SIG-M5 treated with dmso at 0.1 percent for 504 hours (cell line): ENCODE results near the gene GRSF1.
"Not testable (repeated sequence)": the region's sequence is repeated elsewhere in the genome, so short reads cannot be mapped to it uniquely, and the experiment has no call there.

Source experiments
- DNase-seq: peaks from one replicate; lab custom pipeline; 2025; ENCODE audit not compliant: unreplicated experiment; lab: John Stamatoyannopoulos, UW

GRSF1 gene

DNA sequence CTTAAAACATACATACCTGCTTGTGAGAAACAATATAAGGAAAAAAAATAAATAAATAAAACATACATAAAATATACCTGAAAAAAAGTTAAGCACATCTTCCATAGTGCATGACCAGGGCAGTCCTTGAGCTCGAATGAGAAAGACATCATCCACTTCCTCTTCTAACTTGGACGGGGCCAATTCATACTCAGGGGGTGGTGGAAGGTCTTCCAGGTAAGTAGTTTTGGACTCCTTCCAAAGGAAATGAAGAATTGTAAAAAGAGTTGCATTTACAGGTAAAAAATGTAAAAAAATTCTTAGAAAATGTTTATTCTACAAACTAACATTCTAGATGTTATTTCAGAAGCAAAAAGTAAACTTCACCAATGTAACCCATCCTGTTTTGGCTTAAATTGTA is 3.6 kb downstream of the GRSF1 start:
- DNase-seq, result no peak

DNA sequence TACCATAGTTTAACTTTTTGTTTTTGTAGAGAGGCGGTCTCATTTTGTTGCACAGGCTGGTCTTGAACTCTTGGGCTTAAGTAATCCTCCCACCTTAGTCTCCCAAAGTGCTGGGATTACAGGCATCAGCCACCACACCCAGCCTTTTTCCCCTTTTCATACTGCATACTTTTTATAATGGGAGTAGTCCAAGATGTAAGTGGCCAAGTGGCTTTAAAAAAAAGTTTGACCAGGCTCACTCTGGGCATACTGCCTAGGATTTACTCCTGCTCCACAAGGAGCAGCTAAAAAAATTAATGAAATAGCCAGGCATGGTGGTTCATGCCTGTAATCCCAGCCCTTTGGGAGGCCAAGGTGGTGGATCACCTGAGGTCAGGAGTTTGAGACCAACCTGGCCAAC is 6.0 kb downstream of the GRSF1 start:
- DNase-seq, result no peak

DNA sequence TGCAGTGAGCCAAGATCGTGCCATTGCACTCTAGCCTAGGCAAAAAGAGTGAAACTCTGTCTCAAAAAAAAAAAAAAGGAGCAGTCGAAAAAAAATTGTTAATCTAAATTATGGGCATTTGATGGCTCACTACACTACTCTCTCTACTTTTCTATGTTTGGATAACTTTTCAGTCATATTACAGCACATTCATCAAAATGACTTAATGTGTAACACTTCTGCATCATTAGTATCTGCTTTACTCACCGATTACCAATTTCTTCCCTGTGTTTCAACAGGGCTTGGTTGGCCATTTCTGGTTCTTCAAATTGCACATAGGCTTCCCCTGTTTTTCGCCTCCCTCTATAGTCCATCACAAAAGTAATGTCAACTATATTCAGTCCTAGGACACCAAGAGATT is 8.4 kb downstream of the GRSF1 start:
- DNase-seq, result no peak

DNA sequence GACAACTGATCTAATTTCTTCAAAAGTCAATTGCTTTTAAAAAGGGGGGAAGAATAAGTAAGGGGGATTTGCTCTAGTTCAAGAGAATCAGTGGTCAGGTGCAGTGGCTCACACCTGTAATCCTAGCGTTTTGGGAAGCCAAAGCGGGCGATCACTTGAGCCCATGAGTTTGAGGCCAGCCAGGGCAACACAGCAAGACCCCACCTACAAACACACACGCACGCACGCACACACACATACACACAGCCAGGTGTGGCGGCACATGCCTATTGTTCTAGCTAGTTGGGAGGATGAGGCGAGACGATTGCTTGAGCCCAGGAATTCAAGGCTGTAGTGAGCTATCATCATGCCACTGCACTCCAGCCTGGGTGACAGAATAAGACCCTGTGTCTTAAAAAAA is 9.6 kb downstream of the GRSF1 start:
- no peak for DNase-seq

DNA sequence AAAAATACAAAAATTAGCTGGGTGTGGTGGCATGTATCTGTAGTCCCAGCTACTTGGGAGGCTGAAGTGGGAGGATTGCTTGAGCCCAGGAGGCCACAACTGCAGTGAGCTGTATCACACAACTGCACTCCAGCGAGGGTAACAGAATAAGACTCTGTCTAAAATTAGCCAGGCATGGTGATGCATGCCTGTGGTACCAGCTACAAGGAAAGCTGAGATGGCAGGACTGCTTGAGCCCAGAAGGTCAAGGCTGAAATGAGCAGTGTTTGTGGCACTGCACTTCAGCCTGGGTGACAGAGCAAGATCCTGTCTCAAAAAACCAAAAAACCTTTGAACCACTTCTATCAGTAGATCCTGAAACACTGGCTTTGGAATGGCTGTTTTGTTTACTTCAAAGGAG is 10.2 kb downstream of the GRSF1 start:
- DNase-seq, result no peak

DNA sequence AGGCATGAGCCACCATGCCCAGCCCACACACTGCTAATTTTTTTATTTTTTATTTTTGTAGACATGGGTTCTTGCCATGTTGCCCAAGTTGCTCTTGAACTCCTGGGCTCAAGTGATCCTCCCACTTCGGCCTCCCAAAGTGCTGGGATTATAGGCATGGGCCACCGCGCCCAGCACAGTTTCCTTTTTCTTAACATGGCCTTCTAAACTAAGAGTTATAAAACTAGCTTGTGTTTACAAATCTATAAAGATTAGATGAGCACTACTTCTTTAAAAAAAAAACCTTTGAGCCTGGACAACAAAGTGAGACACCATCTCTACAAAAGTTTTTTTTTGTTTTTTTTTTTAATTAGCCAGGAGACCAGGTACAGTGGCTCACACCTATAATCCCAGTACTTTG is 10.7 kb downstream of the GRSF1 start:
- no peak for DNase-seq

DNA sequence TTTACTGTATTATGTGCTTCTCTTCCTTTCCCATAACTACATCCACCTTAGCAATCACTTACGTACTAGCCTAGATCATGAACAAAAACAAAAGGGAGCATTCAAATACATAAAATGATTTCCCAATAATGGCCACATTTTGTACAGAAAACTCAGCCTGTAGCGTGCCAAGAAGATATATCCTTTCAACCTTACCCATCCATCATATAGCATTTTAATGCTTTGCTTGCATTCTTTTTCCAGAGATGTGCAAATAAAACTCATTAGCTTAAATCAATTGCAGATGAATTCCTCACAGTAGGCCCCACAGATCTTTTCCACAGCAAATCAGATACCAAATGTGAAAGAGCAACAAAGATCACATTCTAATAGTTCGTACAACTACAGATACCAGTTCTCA is 20.8 kb downstream of the GRSF1 start:
- no peak for DNase-seq

DNA sequence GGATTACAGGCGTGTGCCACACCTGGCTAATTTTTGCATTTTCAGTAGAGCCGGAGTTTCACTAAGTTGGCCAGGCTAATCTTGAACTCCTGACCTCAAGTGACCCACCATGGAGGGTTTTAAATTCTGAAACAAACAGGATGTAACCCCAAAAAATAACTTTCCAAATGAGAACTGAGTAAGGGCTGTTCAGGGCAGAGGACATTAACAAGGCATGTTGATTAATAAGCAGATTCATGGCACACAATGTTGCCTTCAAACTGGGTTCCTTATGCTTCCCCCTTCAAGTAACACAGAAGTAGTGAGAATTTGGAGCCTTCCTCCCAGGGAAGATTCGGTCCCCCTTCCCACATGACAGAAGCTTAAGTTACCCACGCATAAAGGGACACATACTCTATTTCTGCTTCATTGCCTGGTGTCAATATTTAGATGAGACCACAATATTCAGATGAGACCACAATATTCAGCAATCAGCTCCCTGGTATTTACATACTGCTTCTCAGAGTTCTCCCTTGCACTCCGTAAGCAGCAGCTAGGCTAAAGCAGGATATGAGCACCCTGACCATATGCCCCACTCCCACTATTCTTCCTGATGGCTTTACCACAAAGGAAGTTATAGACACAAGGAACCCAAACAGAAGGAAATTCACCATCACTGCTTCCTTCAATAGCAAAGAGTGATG is 21.4 kb downstream of the GRSF1 start:
- no peak for DNase-seq

DNA sequence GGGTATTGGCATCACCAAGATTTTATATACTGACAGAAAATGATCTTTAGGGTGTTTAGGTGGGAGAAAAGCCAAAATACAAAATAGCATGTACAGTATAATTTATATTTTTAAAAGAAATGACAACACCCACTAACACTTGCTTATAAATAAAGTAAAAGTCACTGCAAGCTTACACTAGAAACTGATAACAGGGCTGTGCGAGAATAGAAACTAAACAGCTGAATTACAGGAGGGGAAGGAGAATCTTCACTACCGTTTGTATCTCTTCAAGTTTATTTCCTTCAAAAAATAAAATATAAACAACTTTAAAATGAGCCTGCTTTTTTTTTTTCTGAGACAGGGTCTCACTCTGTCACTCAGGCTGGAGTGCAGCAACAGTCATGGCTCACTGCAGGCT is 22.8 kb downstream of the GRSF1 start:
- DNase-seq, result no peak

DNA sequence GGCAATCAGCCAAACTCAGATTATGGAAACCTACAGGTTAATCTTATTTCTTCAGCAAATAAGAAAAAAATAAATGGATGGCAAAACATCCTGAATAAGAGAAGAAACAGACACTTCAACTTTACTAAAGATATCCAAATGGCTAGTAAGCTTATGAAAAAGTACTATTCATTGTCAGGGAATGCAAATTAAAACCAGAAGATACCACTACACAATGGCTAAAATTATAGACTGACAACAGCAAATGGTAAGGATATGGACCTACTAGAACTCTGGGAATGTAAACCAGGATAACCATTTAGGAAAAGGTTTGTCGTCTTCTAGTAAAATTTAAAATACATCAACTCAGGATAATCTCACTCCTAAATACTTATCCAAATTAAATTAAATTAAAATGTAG is 24.3 kb downstream of the GRSF1 start:
- no peak for DNase-seq

DNA sequence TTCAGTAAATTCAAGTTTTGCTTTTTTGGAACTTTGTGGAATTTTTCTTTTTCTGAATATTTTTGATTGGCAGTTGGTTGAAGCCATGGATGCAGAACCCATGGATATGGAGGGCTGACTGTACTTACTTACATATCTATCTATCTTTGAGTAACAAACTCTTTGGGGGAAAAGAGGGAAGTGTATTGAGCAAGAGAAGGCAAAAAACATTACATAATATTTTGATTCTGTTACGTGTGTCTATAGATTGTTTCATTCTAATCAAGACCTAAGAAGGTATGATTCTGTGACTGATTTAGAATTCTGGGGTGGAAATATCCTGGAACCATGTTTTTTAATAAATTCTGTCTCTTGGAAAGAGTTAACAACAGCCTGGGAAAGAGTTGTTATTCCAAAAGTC is 31.5 kb downstream of the GRSF1 start:
- DNase-seq, result peak; percentile 37

DNA sequence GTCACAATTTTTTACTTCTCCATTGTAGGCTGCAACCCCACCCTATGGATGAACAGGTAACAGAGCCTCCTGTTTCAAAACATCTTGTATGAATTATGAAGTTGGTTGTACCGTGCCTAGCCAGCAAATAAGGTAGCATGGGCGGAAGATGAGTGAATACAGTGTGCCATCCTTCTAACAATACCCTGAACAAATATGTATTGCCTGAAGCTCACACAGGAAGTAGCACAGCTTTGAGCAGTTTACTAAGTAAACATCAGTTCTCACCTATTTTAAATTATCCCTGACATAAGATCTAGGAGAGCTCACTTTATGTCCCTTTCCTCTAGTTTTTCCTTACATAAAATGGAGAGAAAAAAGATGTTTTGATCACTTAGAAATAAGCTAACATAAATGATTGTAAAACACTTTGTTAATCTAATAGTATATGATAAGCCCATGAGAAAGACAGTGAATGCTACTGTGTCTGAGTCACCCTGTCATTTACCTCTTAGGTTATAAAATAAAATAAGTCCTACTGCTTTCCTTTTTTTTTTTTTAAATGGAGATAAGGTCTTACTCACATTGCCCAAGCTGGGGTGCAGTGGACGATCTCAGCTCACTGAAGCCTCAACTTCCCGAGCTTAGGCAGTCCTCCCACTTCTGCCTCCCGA is 36.6 kb downstream of the GRSF1 start:
- no peak for DNase-seq

DNA sequence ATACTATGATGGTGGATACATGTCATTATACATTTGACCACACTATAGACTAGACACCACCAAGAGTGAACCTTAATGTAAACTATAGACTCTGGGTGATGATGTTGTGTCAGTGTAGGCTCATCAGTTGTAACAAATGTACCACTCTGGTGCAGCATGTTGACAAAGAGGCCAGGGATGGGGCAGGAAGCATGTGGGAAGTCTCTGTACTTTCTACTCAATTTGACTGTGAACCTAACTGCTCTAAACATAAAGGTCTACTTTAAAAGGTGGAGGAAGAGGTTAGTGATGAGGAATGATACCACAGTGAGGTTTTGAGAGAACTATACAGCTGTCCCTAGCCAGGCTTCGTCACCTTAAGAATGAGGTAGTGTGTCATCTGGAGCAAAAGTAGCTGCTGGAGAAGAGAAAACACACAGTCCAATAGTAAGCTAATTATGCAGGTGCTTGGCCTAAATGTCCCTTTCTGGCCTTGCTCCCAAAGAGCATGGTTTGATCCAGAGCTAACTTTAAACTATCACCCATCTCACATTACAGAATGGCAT is 38.4 kb downstream of the GRSF1 start:
- no peak for DNase-seq

DNA sequence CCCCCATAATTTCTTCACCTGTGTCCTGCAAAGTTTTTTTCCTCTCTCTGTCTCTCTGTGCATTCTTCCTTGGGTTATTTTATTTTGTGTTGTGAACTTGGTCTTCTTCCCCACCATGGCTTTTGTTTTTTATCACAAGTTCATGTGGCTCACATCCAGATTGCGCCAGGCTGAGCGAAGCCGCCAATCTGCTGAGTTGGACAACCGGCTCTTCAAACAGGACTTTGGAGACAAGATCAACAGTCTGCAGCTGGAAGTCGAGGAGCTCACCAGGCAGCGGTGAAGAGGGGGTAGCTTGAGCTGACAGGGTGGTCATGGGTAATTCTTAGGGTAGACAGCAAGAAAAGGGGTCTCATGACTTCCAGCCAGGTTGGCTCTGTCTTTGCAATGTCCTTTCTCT is 46.1 kb downstream of the GRSF1 start:
- DNase-seq, result no peak

DNA sequence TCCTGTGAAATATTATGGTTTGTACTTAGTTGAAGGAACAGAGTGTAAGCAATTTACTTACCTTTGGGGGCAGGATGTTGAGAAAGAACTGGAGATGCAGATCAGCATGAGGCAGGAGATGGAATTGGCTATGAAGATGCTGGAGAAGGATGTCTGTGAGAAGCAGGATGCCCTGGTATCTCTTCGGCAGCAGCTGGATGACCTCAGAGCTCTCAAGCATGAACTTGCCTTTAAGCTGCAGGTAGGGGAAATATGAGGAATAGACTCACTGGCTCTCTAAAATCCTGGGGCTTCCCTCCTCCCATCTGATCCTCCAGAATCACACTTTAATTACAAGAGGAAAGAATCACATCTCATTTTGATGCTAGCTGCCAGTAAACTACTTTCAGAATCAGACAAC is 51.0 kb downstream of the GRSF1 start:
- no peak for DNase-seq

DNA sequence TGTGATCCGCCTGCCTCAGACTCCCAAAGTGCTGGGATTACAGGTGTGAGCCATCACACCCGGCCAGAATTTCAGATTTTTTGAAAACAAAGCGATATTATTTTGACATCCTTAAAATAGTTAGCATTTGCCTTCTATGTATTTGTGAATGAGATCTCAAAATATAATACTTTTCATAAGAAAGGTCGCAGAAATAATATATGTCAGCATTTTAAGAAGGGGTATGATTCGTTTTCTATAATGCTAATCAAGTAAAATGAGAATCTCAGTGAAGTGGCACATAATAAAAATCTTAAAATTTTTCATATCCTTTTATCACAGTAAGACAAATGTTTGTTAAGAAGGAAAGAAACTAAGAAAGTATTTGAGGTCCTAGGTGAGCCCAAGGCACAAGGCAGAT is 52.2 kb downstream of the GRSF1 start:
- no peak for DNase-seq

DNA sequence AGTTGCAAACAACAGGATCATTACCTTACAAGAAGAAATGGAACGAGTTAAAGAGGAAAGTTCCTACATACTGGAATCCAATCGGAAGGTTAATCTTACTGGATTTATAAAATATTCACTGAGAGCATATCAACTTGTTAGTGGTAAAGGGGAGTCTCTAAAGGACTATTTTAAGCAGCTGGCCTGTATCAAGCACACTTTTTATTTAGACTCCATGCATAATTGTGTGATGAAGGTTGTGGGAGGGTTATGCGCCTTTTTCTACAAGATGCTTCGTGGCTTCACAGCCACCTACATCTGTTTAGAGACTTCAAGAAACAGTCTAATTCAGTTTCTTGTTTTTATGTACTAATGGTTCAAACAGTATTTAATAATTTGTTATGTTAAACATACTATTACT is 56.6 kb downstream of the GRSF1 start:
- DNase-seq, result no peak

DNA sequence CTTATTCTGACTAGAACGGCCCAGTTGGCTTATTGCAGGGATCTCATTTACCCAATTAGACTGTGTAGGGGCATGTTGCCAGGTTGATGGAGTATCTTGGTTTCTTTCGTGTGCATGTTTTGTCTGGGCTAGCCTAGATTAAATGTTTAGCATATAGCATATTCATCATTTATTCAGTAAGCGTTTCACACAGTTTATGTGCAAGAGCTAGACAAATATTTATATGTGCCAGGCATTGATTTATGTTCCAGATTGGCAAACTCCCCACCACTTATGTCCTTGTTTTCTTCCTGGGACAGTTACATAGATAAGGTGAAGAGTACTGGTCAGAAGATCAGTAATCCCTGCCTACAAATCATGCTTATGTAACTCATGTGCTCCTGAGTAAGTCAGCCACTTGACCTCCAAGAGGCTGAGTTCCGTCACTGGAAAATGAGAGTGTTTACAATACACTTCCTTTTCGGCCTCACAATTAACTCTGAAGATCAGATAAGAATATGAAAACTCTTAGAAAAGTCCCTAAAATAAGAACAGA is 60.7 kb downstream of the GRSF1 start:
- DNase-seq, result no peak

DNA sequence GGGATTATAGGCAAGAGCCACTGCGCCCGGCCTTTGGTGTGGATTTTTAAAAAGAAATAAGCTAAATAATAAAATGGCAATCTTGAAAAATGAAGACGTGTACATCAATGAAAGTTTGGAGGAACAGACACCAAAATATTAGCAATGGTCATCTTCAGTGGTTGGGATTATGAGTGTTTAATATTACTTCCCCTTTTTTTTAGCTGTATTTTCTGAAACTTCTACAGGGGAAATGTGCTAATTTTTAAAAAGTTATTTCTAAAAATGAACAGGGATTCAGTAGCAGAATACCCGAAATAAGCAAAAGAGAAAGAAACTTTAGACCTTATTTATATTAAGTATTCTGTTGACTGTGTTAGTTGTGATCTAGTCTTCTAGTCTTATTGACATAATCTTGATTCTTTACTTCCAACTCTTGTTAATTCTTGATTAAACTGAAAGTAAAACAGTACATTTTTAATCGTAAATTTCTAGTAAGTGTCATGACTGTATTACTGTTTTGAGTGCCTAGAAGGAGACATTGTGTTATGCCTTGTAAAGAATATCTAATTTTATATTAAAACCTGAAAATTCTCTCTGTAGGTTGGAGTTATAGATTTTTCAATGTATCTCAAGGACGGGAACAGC is 66.6 kb downstream of the GRSF1 start:
- no peak for DNase-seq

DNA sequence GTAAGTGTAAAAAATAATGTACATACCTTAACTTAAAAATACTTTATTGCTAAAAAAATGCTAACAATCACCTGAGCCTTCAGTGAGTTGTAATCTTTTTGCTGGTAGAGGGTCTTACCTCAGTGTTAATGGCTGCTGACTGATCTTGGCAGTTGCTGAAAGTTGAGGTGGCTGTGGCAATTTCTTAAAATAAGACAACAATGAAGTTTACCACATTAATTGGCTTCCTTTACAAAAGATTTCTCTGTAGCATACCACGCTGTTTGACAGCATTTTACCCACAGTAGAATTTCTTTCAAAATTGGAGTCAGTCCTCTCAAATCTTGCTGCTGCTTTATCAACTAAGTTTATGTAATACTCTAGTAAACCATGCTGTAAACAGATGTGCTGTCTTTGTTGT is 70.3 kb downstream of the GRSF1 start:
- DNase-seq, result not testable (repeated sequence)

DNA sequence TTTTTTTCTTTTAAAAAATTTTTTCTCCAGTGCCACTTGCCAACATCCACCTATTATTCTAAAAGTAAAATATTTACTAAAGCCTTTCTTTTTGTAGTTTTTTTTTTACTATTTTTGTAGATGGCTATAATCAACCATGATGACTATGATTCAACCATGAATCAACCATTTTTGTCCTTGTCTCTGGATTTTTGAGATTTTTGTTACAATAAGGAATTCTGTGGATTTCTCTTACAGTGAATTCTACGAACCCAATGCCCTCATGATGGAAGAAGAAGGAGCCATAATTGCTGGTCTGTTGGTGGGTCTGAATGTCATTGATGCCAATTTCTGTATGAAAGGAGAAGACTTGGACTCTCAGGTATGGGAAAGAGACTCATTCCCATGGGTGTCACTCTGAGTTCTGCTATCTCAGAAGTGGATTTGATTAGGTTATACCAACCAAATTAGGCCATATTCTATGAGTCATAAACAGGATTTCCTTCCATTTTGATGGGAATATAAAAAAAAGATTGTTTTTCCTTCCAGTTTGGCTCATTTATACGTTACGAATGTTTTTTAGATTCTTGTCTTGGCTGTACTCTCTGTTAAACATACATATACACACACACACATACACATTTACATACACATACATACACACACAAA is 71.3 kb downstream of the GRSF1 start:
- no peak for DNase-seq
